Fibroblast of peridontal ligament (primary cell): Measurements from ENCODE around the gene OSBP2.
"Not testable (repeated sequence)": the region's sequence is repeated elsewhere in the genome, so short reads cannot be mapped to it uniquely, and the experiment has no call there.

Experiments used
- DNase-seq: peaks from one replicate; pipeline ENCODE4 v3.0.0-alpha.2; 2010; ENCODE audit errors: extremely low read depth

OSBP2 gene

GRCh38 chr22:30676565-30676964 lies 18.1 kb upstream of the OSBP2 start:
- not testable (repeated sequence) for DNase-seq

GRCh38 chr22:30679895-30680690 lies 14.6 kb upstream of the OSBP2 start:
- not testable (repeated sequence) for DNase-seq

- no peak for DNase-seq
These were observed 13.5 kb upstream of the OSBP2 start for GRCh38 chr22:30680991-30681770.

GRCh38 chr22:30681831-30682230 lies 12.8 kb upstream of the OSBP2 start:
- no peak for DNase-seq

GRCh38 chr22:30685178-30685577 lies 9.5 kb upstream of the OSBP2 start:
- no peak for DNase-seq

GRCh38 chr22:30687358-30687757 lies 7.3 kb upstream of the OSBP2 start:
- no peak for DNase-seq

- DNase-seq = no peak
These were observed 5.1 kb upstream of the OSBP2 start for GRCh38 chr22:30689622-30690021.

GRCh38 chr22:30691204-30691603 lies 3.5 kb upstream of the OSBP2 start:
- no peak for DNase-seq

- peak; percentile 56 for DNase-seq
These were observed 469 bp upstream of the OSBP2 start for GRCh38 chr22:30694171-30694639.

GRCh38 chr22:30695351-30695851 lies 727 bp downstream of the OSBP2 start:
- no peak for DNase-seq

- DNase-seq = no peak
These were observed 1.4 kb downstream of the OSBP2 start for GRCh38 chr22:30695871-30696655.

- DNase-seq = no peak
These were observed 3.3 kb downstream of the OSBP2 start for GRCh38 chr22:30697975-30698374.

GRCh38 chr22:30701872-30702271 lies 7.2 kb downstream of the OSBP2 start:
- peak; percentile 37 for DNase-seq

GRCh38 chr22:30702856-30703255 lies 8.2 kb downstream of the OSBP2 start:
- peak; percentile 62 for DNase-seq

GRCh38 chr22:30704978-30705377 lies 10.3 kb downstream of the OSBP2 start:
- DNase-seq = no peak

- peak; percentile 98 for DNase-seq
These were observed 11.3 kb downstream of the OSBP2 start for GRCh38 chr22:30705710-30706651.

- not testable (repeated sequence) for DNase-seq
These were observed 15.3 kb downstream of the OSBP2 start for GRCh38 chr22:30709980-30710379.

- DNase-seq = no peak
These were observed 17.4 kb downstream of the OSBP2 start for GRCh38 chr22:30712094-30712493.

GRCh38 chr22:30714062-30714461 lies 19.4 kb downstream of the OSBP2 start:
- DNase-seq = no peak

GRCh38 chr22:30717331-30717921 lies 22.8 kb downstream of the OSBP2 start:
- peak; percentile 66 for DNase-seq
